Kidney (tissue), 14 donors: Measurements from ENCODE around the gene CUEDC2. TPM values are rescaled to one million over a fixed set of nuclear protein-coding genes. Genes with fewer than 3 reads are reported as not detected.
A peak's percentile ranks its signal among the peaks of the same experiment; 100 is the strongest.

ENCODE experiments used
- DNase-seq, 5 donors: peaks; one replicate each; pipeline ENCODE4 v3.0.0-alpha.2; 2013 to 2020
- FAIRE-seq: peaks from 2 replicates; lab custom pipeline; 2012; peaks lifted over from hg19 to GRCh38; lab: Jason Lieb, UNC
- H3K27ac ChIP-seq, 2 donors: one replicate each; pipeline ENCODE4 v1.7.0; 2013; ENCODE audit warnings: low read depth in 2 of 2, low read length in 2 of 2, inconsistent platforms in 1 of 2
- H3K27me3 ChIP-seq: one replicate; pipeline ENCODE4 v1.7.1; 2013; ENCODE audit warnings: low read length, inconsistent platforms; ENCODE audit not compliant: control insufficient read depth, insufficient read depth
- H3K36me3 ChIP-seq, 3 donors: one replicate each; pipeline versions ENCODE4 v1.7.0 to v1.7.1; 2013; ENCODE audit warnings: low read length in 3 of 3, control low read depth in 1 of 3, inconsistent platforms in 1 of 3; ENCODE audit not compliant: insufficient read depth in 3 of 3, control insufficient read depth in 2 of 3
- H3K4me1 ChIP-seq, 3 donors: one replicate each; pipeline versions ENCODE4 v1.7.0 to v1.7.1; 2013; ENCODE audit warnings: low read length in 3 of 3, inconsistent platforms in 1 of 3, low read depth in 1 of 3; ENCODE audit not compliant: control insufficient read depth in 2 of 3, insufficient read depth in 2 of 3
- H3K4me3 ChIP-seq, 3 donors: one replicate each; pipeline versions ENCODE4 v1.7.0 to v1.8.1; 2013; ENCODE audit warnings: low read length in 3 of 3, control low read depth in 1 of 3, inconsistent platforms in 1 of 3
- H3K9ac ChIP-seq, 3 donors: one replicate each; pipeline versions ENCODE4 v1.7.0 to v1.7.1; 2013; ENCODE audit warnings: low read length in 3 of 3, control low read depth in 1 of 3, inconsistent platforms in 1 of 3
- H3K9me3 ChIP-seq, 3 donors: one replicate each; pipeline versions ENCODE4 v1.7.0 to v1.7.1; 2013; ENCODE audit warnings: low read length in 3 of 3, control low read depth in 1 of 3, inconsistent platforms in 1 of 3; ENCODE audit not compliant: control insufficient read depth in 2 of 3, insufficient read depth in 1 of 3
- CTCF ChIP-seq: IDR thresholded peaks from 3 replicates; pipeline ENCODE4 v1.5.1; 2012; ENCODE audit warnings: mild to moderate bottlenecking, moderate library complexity, borderline replicate concordance; ENCODE audit not compliant: insufficient read depth; ENCODE audit errors: extremely low read depth
- intact Hi-C: fragments of 100-400 bp; cut with DNase I; formaldehyde crosslinking; loops from one replicate; pipeline ENCODE4 v1.11.1; 2022
- polyA plus RNA-seq: library from polyadenylated mRNA; stranded (reverse); fragments of 350-450 nt; fragmentation: Illumina TruSeq; extraction: RNeasy Lipid Tissue Mini Kit (QIAGEN cat#74804); gene quantifications from one replicate; pipeline ENCODE4 v1.2.3, GENCODE V29; 2014; ENCODE audit warnings: low read depth, low replicate concordance; ENCODE audit not compliant: insufficient read depth
- total RNA-seq: library from RNA; stranded (reverse); fragmentation: NEBNext Ultra II Directional; extraction: Animal tissue kit (Norgen Biotek cat#: 25700); gene quantifications from one replicate; pipeline ENCODE4 v1.2.1, GENCODE V29; 2021
- donor health status: control.
- donor health status: control.
- donor health status: control.
- donor health status: control.
- donor health status: control.
- donor health status: DM: yes; HTN: yes; CAD: no.
- donor health status: Normal renal cell carcinoma (clear cell type).

Gene CUEDC2
- total and polyA plus RNA-seq, 2 donors from 2014 or later: 50.9 to 117 TPM

- intact Hi-C loops: no loop called here
- Histone ChIP-seq H3K9ac (no peak overlapping the region), H3K9me3 (no peaks in the 10 kb centered on the region), H3K27me3 (no peaks in the 10 kb centered on the region), H3K4me1 (peaks cover 0 to 5% (median 4%) of the 10 kb centered on the region in 3 donors), H3K27ac (no peak overlapping the region), H3K4me3 (no peak overlapping the region), H3K36me3 (no peaks in the 10 kb centered on the region)
- no peak for FAIRE-seq
- TF ChIP-seq CTCF: no peak
- no peak for DNase-seq
Measured at GRCh38 chr10:102444851-102445250, 12.5 kb upstream of the CUEDC2 start.

GRCh38 chr10:102438374-102438773 lies 6.0 kb upstream of the CUEDC2 start:
- no peak overlapping the region for H3K4me3 ChIP-seq
- H3K36me3 ChIP-seq: no peaks in the 10 kb centered on the region
- no peaks in the 10 kb centered on the region for H3K9me3 ChIP-seq
- DNase-seq: no peak
- no peaks in the 10 kb centered on the region for H3K27me3 ChIP-seq
- TF ChIP-seq CTCF: no peak
- no peak overlapping the region for H3K27ac ChIP-seq
- no peak overlapping the region for H3K9ac ChIP-seq
- FAIRE-seq: no peak
- no peaks in the 10 kb centered on the region for H3K4me1 ChIP-seq
- intact Hi-C loops: no loop called here

GRCh38 chr10:102437515-102437914 lies 5.1 kb upstream of the CUEDC2 start:
- Histone ChIP-seq H3K4me1 (no peaks in the 10 kb centered on the region), H3K9ac (no peak overlapping the region), H3K9me3 (no peaks in the 10 kb centered on the region), H3K27ac (no peak overlapping the region), H3K36me3 (no peaks in the 10 kb centered on the region), H3K27me3 (no peaks in the 10 kb centered on the region), H3K4me3 (no peak overlapping the region)
- no peak for FAIRE-seq
- intact Hi-C loops: no loop called here
- DNase-seq: no peak
- no peak for TF ChIP-seq CTCF

- Histone ChIP-seq H3K9me3 (no peaks in the 10 kb centered on the region), H3K4me1 (peaks cover 0 to 9% (median 6%) of the 10 kb centered on the region in 3 donors), H3K36me3 (no peaks in the 10 kb centered on the region), H3K27ac (peak overlapping the region in 1 of 2 donors; percentile 37), H3K4me3 (peak overlapping the region in 1 of 3 donors; percentile 35), H3K9ac (no peak overlapping the region), H3K27me3 (no peaks in the 10 kb centered on the region)
- TF ChIP-seq CTCF: no peak
- DNase-seq (no peak), FAIRE-seq (no peak)
- intact Hi-C loops: no loop called here
Measured at GRCh38 chr10:102436312-102436711, 3.9 kb upstream of the CUEDC2 start.
